ENCODE measurements around the gene ASAP3. TPM values are rescaled to one million over a fixed set of nuclear protein-coding genes. Genes with fewer than 3 reads are reported as not detected.
"Not testable (repeated sequence)": the region's sequence is repeated elsewhere in the genome, so short reads cannot be mapped to it uniquely, and the experiment has no call there.

Gene ASAP3
- total RNA-seq, 1 experiment from 2014 or later: 7.1 TPM

GRCh38 chr1:23522244-23522982 lies 38.4 kb upstream of the ASAP3 start:
- no peak for DNase-seq (ENCODE audit: low read depth, low spot score)
- in situ Hi-C loops (cut with HindIII; ENCODE audit: low pct_unique_long_range_greater_than_20kb, low sequenced_read_pairs): no loop called here

- in situ Hi-C loops (cut with HindIII; ENCODE audit: low pct_unique_long_range_greater_than_20kb, low sequenced_read_pairs): no loop called here
- no peak for DNase-seq (ENCODE audit: low read depth, low spot score)
Observed at GRCh38 chr1:23521588-23521987, 37.6 kb upstream of the ASAP3 start.

GRCh38 chr1:23517581-23517980 lies 33.6 kb upstream of the ASAP3 start:
- in situ Hi-C loops (cut with HindIII; ENCODE audit: low pct_unique_long_range_greater_than_20kb, low sequenced_read_pairs): no loop called here
- DNase-seq (ENCODE audit: low read depth, low spot score): no peak

- in situ Hi-C loops (cut with HindIII; ENCODE audit: low pct_unique_long_range_greater_than_20kb, low sequenced_read_pairs): no loop called here
- DNase-seq (ENCODE audit: low read depth, low spot score): no peak
Observed at GRCh38 chr1:23515905-23516304, 31.9 kb upstream of the ASAP3 start.

- no peak for DNase-seq (ENCODE audit: low read depth, low spot score)
- in situ Hi-C loops (cut with HindIII; ENCODE audit: low pct_unique_long_range_greater_than_20kb, low sequenced_read_pairs): no loop called here
Observed at GRCh38 chr1:23514111-23514679, 30.2 kb upstream of the ASAP3 start.

GRCh38 chr1:23509896-23510295 lies 25.9 kb upstream of the ASAP3 start:
- in situ Hi-C loops (cut with HindIII; ENCODE audit: low pct_unique_long_range_greater_than_20kb, low sequenced_read_pairs): no loop called here
- no peak for DNase-seq (ENCODE audit: low read depth, low spot score)

GRCh38 chr1:23506376-23507107 lies 22.6 kb upstream of the ASAP3 start:
- no peak for DNase-seq (ENCODE audit: low read depth, low spot score)
- in situ Hi-C loops (cut with HindIII; ENCODE audit: low pct_unique_long_range_greater_than_20kb, low sequenced_read_pairs): no loop called here

- DNase-seq (ENCODE audit: low read depth, low spot score): no peak
- in situ Hi-C loops (cut with HindIII; ENCODE audit: low pct_unique_long_range_greater_than_20kb, low sequenced_read_pairs): no loop called here
Observed at GRCh38 chr1:23505851-23506250, 21.9 kb upstream of the ASAP3 start.

- DNase-seq (ENCODE audit: low read depth, low spot score); in situ Hi-C loops (cut with HindIII; ENCODE audit: low pct_unique_long_range_greater_than_20kb, low sequenced_read_pairs): not testable (repeated sequence)
Observed at GRCh38 chr1:23504156-23504555, 20.2 kb upstream of the ASAP3 start.

- in situ Hi-C loops (cut with HindIII; ENCODE audit: low pct_unique_long_range_greater_than_20kb, low sequenced_read_pairs): no loop called here
Observed at GRCh38 chr1:23502951-23503350, 19.0 kb upstream of the ASAP3 start.

GRCh38 chr1:23500466-23500865 lies 16.5 kb upstream of the ASAP3 start:
- in situ Hi-C loops (cut with HindIII; ENCODE audit: low pct_unique_long_range_greater_than_20kb, low sequenced_read_pairs): no loop called here
- no peak for DNase-seq (ENCODE audit: low read depth, low spot score)

More at GRCh38 chr1:23502951-23503350, 19.0 kb upstream of the ASAP3 start:
- no peak for DNase-seq (ENCODE audit: low read depth, low spot score)

- in situ Hi-C loops (cut with HindIII; ENCODE audit: low pct_unique_long_range_greater_than_20kb, low sequenced_read_pairs): no loop called here
- DNase-seq (ENCODE audit: low read depth, low spot score): no peak
Observed at GRCh38 chr1:23497777-23498439, 13.9 kb upstream of the ASAP3 start.

GRCh38 chr1:23496490-23497181 lies 12.7 kb upstream of the ASAP3 start:
- no peak for DNase-seq (ENCODE audit: low read depth, low spot score)
- in situ Hi-C loops (cut with HindIII; ENCODE audit: low pct_unique_long_range_greater_than_20kb, low sequenced_read_pairs): no loop called here

GRCh38 chr1:23494836-23495235 lies 10.9 kb upstream of the ASAP3 start:
- in situ Hi-C loops (cut with HindIII; ENCODE audit: low pct_unique_long_range_greater_than_20kb, low sequenced_read_pairs); DNase-seq (ENCODE audit: low read depth, low spot score): not testable (repeated sequence)

GRCh38 chr1:23492776-23493175 lies 8.8 kb upstream of the ASAP3 start:
- DNase-seq (ENCODE audit: low read depth, low spot score); in situ Hi-C loops (cut with HindIII; ENCODE audit: low pct_unique_long_range_greater_than_20kb, low sequenced_read_pairs): not testable (repeated sequence)

- DNase-seq (ENCODE audit: low read depth, low spot score): no peak
- in situ Hi-C loops (cut with HindIII; ENCODE audit: low pct_unique_long_range_greater_than_20kb, low sequenced_read_pairs): no loop called here
Observed at GRCh38 chr1:23492132-23492720, 8.2 kb upstream of the ASAP3 start.

GRCh38 chr1:23489842-23490241 lies 5.9 kb upstream of the ASAP3 start:
- DNase-seq (ENCODE audit: low read depth, low spot score): no peak
- in situ Hi-C loops (cut with HindIII; ENCODE audit: low pct_unique_long_range_greater_than_20kb, low sequenced_read_pairs): no loop called here
